Measurements from ENCODE around the gene PALMD.

- TF ChIP-seq CTCF (conservative IDR thresholded peaks at IDR 0.05; ENCODE audit: low read depth, low read length) (no peak), EZH2 (IDR thresholded peaks at IDR 0.05; ENCODE audit: low read length, unreplicated experiment) (no peak)
These were observed 23.5 kb downstream of the PALMD start for GRCh38 chr1:99669376-99669775.

Measured in PC-3 (cell line).